Erythroblast (primary cell): ENCODE measurements around the gene ASIC4.

Source experiments
- GATA1 ChIP-seq: IDR thresholded peaks from 2 replicates; pipeline ENCODE4 v1.6.1; 2011; ENCODE audit warnings: low read depth, mild to moderate bottlenecking, control low read depth, low read length, moderate library complexity
- POLR2A ChIP-seq: IDR thresholded peaks from 2 replicates; pipeline ENCODE4 v1.6.1; 2011; ENCODE audit warnings: mild to moderate bottlenecking, low read length

DNA sequence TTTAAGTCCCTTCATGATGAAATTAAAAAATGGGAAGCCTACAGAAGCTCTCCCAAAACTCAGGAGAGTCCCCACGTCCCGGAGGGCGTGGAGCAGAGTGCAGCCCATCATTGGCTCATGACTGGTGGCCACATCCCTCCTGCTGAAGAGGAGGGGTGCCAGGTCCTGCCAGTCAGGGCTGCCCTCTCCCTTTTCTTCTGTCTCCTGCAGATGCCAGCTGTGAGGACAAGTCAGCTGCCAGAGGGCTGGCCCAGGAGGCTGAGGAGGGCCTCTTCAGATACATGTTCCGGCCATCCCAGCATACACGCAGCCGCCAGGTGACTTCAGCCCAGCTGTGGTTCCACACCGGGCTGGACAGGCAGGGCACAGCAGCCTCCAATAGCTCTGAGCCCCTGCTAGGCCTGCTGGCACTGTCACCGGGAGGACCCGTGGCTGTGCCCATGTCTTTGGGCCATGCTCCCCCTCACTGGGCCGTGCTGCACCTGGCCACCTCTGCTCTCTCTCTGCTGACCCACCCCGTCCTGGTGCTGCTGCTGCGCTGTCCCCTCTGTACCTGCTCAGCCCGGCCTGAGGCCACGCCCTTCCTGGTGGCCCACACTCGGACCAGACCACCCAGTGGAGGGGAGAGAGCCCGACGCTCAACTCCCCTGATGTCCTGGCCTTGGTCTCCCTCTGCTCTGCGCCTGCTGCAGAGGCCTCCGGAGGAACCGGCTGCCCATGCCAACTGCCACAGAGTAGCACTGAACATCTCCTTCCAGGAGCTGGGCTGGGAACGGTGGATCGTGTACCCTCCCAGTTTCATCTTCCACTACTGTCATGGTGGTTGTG lies 60.4 kb downstream of the ASIC4 start:
- TF ChIP-seq POLR2A = no peak
- TF ChIP-seq GATA1 = no peak
